ENCODE data around the gene FARP1.

The FARP1 gene

DNA sequence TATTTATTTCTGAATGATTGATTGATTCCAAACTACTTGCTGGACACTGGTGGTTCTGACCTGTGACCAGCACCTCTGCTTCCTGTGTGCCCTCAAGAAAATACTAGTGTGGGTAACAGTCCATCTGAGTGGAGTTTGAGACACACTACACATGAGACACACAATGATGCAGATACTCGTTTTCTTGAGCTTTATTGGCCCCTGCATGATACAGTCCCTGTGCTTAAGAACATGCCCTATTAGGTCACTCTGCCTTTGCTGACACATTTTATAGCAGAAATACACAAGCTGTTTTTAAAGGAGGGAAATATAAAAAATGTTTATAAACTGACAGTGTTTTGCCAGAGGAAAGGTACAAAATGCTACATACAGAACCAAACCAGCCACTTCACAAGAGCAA lies 307.1 kb downstream of the FARP1 start:
- no peak for DNase-seq

GRCh38 chr13:98450539-98451111 lies 307.7 kb downstream of the FARP1 start:
- no peak for DNase-seq

GRCh38 chr13:98451676-98452470 lies 309.0 kb downstream of the FARP1 start:
- DNase-seq = peak; percentile 83

DNA sequence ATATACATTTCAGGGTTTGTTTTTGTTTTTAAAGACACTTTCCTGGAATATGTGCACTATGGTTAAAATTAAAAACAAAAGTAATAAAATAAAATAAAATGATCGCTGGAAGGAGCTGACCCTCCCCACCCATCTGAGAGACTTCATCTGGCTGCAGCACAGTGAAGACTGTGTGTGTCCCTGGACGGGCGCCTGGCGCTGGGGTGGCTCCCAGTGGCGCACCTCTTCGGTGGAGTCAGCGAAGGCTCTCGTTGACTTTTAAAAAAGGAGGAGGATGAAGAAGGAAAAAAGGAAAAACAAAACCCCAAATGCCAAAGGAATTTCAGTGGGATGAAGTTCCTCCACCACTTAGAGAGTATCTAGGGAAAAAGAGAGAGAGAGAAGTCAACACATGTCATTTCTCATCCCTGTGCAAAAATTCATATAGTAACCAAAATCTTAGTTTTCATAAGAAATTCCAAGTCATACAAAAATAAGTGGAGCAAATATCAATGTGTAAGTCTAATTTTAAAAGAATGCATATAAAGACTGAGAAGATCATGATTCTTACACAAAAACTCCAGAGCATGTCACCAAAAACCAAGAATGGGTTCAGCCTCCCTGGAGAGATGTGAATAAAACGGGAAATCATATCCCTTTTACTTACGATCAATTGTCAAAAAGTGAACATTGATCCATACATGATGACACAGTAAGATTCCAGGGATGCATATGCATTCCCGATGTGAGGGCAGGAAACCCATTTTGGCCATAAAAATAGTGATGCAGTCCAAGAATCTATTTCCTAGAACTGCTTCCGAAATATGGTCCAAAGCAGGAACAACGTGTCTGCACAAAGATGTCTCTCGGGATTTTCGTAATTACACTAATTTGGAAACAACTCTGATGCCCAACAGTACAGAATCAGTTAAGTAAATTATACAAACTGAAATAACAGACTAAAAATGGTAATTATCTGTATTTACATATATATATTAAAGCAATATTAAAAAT lies 310.3 kb downstream of the FARP1 start:
- no peak for DNase-seq

GRCh38 chr13:98454389-98454881 lies 311.5 kb downstream of the FARP1 start:
- DNase-seq = no peak

DNA sequence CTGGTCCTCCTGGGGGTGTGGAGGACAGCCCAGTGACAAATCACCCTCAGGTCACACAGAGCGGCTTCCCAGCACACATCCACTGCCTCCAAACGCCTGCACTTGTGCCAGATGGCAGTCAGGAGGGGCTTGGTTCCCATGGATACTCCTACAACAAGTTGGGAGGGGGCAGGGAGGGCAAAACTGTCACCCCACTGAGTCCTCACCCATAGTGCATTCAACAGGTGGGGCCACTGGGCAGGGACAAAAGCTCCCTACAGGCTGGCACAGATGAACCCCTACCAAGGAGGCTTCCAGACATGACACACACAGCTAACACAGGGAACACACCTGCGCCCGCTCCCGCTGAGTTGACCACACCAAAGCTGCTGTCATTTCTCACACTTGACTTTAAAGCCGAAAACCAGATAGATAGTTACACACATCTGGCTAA lies 313.5 kb downstream of the FARP1 start:
- DNase-seq = no peak

DNA sequence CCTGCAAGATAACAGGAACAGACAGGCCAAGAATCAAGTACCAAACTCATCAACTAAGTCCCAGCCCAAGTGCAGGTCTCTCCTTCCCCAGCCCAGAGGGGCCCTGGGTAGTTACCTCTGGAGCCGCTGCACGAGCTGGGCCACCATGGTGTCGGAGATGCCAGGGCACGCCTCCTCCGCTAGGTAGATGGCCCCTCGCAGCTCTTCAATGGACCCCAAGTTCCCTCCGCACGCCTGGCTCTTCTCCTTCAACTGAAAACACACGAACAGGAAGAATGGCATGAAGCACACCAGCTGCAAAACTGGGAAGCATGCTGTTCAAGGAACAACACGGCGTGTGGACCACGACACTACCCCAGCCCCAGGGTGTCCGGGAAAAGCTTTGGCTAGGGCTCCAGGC lies 314.2 kb downstream of the FARP1 start:
- no peak for DNase-seq

GRCh38 chr13:98458431-98458830 lies 315.5 kb downstream of the FARP1 start:
- DNase-seq = no peak

DNA sequence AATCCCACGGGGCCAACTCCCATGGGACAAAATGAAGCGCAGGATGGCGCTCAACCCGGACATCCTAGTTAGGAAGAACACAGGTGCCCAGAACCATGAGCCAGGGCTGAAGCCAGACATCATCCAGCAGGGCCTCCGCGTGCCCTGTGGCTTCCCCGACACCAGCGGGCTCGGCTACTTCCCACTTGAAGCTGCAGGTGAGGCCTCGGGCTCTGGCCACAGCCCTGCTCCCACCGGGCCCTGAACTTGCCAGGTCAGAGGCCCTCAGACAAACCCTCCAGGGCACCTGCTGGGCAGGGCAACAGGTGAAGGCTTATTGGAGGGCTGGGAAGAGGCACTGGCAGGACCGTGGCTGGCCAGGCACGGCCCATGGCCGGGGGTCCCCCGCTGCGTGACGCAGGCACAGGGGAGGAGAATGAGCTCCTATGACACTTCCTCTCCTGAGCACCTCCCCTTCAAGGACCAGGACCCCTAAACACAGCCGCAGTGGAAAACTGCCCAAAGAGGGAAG lies 316.3 kb downstream of the FARP1 start:
- no peak for DNase-seq

GRCh38 chr13:98459721-98460370 lies 317.0 kb downstream of the FARP1 start:
- no peak for DNase-seq

GRCh38 chr13:98460516-98460915 lies 317.6 kb downstream of the FARP1 start:
- no peak for DNase-seq

GRCh38 chr13:98461486-98462240 lies 318.8 kb downstream of the FARP1 start:
- no peak for DNase-seq

GRCh38 chr13:98462241-98462882 lies 319.5 kb downstream of the FARP1 start:
- DNase-seq = no peak

- DNase-seq = no peak
These were observed 320.1 kb downstream of the FARP1 start for GRCh38 chr13:98462946-98463345.

GRCh38 chr13:98466634-98467236 lies 323.8 kb downstream of the FARP1 start:
- no peak for DNase-seq

- no peak for DNase-seq
These were observed 324.5 kb downstream of the FARP1 start for GRCh38 chr13:98467263-98467985.

DNA sequence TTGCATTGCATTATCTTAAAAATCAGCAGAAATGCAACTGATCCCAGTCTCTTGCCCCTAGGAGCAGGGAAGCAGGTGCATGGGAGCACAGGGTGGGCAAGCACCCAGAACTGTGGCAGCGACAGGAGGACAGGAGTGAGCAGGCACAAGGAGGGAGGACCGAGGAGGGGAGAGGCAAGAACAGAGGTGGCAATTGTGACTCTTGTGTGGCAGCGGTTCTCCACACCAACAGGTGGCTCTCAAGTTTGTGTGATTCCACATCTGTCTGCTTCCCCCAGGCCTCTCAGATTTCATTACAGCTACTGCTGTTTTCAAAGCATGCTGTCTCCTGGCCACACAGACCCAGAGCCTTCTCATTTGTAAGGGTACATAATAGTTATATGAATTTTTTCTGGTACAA lies 325.5 kb downstream of the FARP1 start:
- no peak for DNase-seq

DNA sequence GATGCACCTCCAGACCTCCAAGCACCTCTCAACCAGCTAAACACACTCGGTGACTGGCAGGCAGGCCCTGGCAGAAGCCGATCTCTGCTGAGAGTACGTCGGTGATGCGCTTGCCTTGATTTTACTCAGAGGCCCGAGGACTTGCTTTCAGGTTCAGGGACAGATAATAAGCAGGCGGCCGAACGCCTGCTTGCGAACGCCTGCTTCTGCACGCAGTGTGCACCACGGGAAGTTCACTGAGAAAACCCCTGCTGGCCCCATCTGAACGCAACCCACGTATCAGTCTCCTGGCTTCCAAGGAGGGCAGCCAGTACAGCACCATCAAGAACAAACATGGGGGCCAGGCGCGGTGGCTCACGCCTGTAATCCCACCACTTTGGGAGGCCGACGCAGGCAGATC lies 326.0 kb downstream of the FARP1 start:
- DNase-seq = no peak

DNA sequence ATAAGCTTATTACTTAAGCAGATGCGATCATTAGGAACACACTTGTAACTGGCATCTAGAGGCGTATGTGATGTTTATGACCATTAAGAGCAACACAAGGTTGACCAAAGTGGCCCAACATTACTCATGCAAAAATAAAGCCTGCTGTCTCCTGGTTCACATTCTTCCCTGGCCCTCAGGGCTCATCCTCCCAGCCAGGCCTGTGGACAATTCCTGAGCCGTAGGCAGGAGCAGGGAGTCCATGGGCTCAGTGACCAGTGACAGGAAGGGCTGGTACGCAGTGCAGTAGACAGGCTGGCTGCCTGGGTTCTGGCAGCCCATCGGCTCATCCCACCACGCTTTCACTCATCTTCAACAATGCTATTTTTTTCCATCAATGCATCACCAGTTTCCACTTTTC lies 328.0 kb downstream of the FARP1 start:
- no peak for DNase-seq

GRCh38 chr13:98471934-98472333 lies 329.0 kb downstream of the FARP1 start:
- DNase-seq = no peak

Data from right forelimb (tissue), 1 donor.